ENCODE measurements around the gene EHMT2. TPM values are rescaled to one million over a fixed set of nuclear protein-coding genes. Genes with fewer than 3 reads are reported as not detected.

Gene EHMT2
- polyA plus RNA-seq, 3 donors: 9.9 to 52.8 (median 16.0) TPM

DNA sequence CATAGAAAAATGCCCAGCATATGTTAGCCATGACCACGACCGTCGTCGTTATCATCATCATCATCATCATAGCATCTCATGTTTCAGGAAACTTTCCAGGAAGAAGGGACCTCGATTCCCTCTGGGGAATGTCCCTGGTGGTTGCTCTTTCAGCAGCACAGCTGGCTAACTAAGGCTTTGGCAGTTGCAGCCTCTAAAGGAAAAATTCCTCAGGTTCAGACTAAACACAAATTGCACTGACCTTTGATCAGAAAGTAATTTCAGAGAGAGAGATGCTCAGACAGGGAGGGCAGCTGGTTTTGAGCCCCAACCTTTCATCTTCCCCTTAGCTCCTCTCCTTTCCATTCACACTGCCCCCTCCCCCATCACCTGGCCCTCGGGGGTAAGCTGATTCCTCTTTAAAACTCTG lies 42.8 kb upstream of the EHMT2 start:
- intact Hi-C loops (cut with micrococcal nuclease): loop anchor here in 1 of 2 donors (5.0 kb wide), 1 partner anchor 33 kb away; no protein-coding TSS in a partner anchor
- Histone ChIP-seq H3K9me3 (replicated peaks in 1 of 2; ENCODE audit: control insufficient read depth in 1 of 2, insufficient read depth in 1 of 2, low read length in 2 of 2) (no peaks in the 10 kb centered on the region), H3K27ac (ENCODE audit: low read depth in 1 of 2, low read length in 2 of 2) (no peak overlapping the region), H3K9ac (ENCODE audit: insufficient read depth, low read length, poor library complexity, severe bottlenecking) (no peak overlapping the region), H3K27me3 (ENCODE audit: control insufficient read depth in 2 of 2, insufficient read depth in 2 of 2, low read length in 2 of 2) (no peaks in the 10 kb centered on the region), H3K4me1 (ENCODE audit: control insufficient read depth in 1 of 2, insufficient read depth in 2 of 2, low read length in 2 of 2) (peaks cover 0 to under 1% of the 10 kb centered on the region in 2 donors), H4K20me1 (ENCODE audit: insufficient read depth, low read length) (no peaks in the 10 kb centered on the region), H3K4me2 (replicated peaks; ENCODE audit: extremely low read depth, low read length, poor library complexity, severe bottlenecking) (no peak overlapping the region), H2AFZ (ENCODE audit: insufficient read depth, low read depth, low read length, poor library complexity, severe bottlenecking) (no peak overlapping the region), H3K36me3 (replicated peaks in 1 of 2; ENCODE audit: control insufficient read depth in 1 of 2, insufficient read depth in 2 of 2, low read length in 2 of 2) (no peaks in the 10 kb centered on the region), H3K79me2 (ENCODE audit: insufficient read depth, low read length) (no peaks in the 10 kb centered on the region), H3K4me3 (replicated peaks in 1 of 3; ENCODE audit: low read depth in 2 of 3, low read length in 3 of 3) (no peak overlapping the region)
- H3K27me3 Mint-ChIP-seq (ENCODE audit: low read depth in 3 of 3): peaks cover 9 to 21% (median 19%) of the 10 kb centered on the region in 3 donors
- H3K9me3 Mint-ChIP-seq: peaks cover 0 to 2% (median 0%) of the 10 kb centered on the region in 7 donors
- H3K4me3 Mint-ChIP-seq: no peak overlapping the region
- no peak overlapping the region for H3K27ac Mint-ChIP-seq
- DNase-seq: no peak
- no peak for TF ChIP-seq CTCF (IDR thresholded peaks at IDR 0.05)
- H3K36me3 Mint-ChIP-seq: no peaks in the 10 kb centered on the region
- H3K4me1 Mint-ChIP-seq: peaks cover 2% of the 10 kb centered on the region
- WGBS (ENCODE audit: insufficient coverage): 18% methylated on average over 5 of the region's 6 CpGs

- Mint-ChIP-seq H3K27me3 (ENCODE audit: low read depth in 3 of 3) (peaks cover 3 to 10% (median 6%) of the 10 kb centered on the region in 3 donors), H3K4me3 (no peak overlapping the region), H3K27ac (no peak overlapping the region), H3K4me1 (no peaks in the 10 kb centered on the region), H3K9me3 (peaks cover 0 to 2% (median 0%) of the 10 kb centered on the region in 7 donors), H3K36me3 (no peaks in the 10 kb centered on the region)
- Histone ChIP-seq H4K20me1 (ENCODE audit: insufficient read depth, low read length) (no peaks in the 10 kb centered on the region), H3K36me3 (replicated peaks in 1 of 2; ENCODE audit: control insufficient read depth in 1 of 2, insufficient read depth in 2 of 2, low read length in 2 of 2) (no peaks in the 10 kb centered on the region), H3K4me2 (replicated peaks; ENCODE audit: extremely low read depth, low read length, poor library complexity, severe bottlenecking) (no peak overlapping the region), H2AFZ (ENCODE audit: insufficient read depth, low read depth, low read length, poor library complexity, severe bottlenecking) (no peak overlapping the region), H3K27me3 (ENCODE audit: control insufficient read depth in 2 of 2, insufficient read depth in 2 of 2, low read length in 2 of 2) (no peaks in the 10 kb centered on the region), H3K4me3 (replicated peaks in 1 of 3; ENCODE audit: low read depth in 2 of 3, low read length in 3 of 3) (no peak overlapping the region), H3K79me2 (ENCODE audit: insufficient read depth, low read length) (no peaks in the 10 kb centered on the region), H3K27ac (ENCODE audit: low read depth in 1 of 2, low read length in 2 of 2) (no peak overlapping the region), H3K4me1 (ENCODE audit: control insufficient read depth in 1 of 2, insufficient read depth in 2 of 2, low read length in 2 of 2) (no peaks in the 10 kb centered on the region), H3K9me3 (replicated peaks in 1 of 2; ENCODE audit: control insufficient read depth in 1 of 2, insufficient read depth in 1 of 2, low read length in 2 of 2) (no peaks in the 10 kb centered on the region), H3K9ac (ENCODE audit: insufficient read depth, low read length, poor library complexity, severe bottlenecking) (no peak overlapping the region)
- intact Hi-C loops (cut with micrococcal nuclease): no loop called here
- no peak for DNase-seq
- TF ChIP-seq CTCF (IDR thresholded peaks at IDR 0.05): no peak
- WGBS (ENCODE audit: insufficient coverage): 90% methylated on average over 6 of the region's 9 CpGs
Observed at GRCh38 chr6:31935823-31936222, 38.3 kb upstream of the EHMT2 start.

Measured in CD14-positive monocyte (primary cell).